Measurements from ENCODE around the gene PPP1R3G. TPM values are rescaled to one million over a fixed set of nuclear protein-coding genes. Genes with fewer than 3 reads are reported as not detected.
A peak's percentile ranks its signal among the peaks of the same experiment; 100 is the strongest.

Gene PPP1R3G
- total and polyA plus RNA-seq, 2 of the 13 experiments (the other 11 are each of a cell fraction or from before 2014, with no cell fraction given), result 1.2 to 1.3 TPM

DNA sequence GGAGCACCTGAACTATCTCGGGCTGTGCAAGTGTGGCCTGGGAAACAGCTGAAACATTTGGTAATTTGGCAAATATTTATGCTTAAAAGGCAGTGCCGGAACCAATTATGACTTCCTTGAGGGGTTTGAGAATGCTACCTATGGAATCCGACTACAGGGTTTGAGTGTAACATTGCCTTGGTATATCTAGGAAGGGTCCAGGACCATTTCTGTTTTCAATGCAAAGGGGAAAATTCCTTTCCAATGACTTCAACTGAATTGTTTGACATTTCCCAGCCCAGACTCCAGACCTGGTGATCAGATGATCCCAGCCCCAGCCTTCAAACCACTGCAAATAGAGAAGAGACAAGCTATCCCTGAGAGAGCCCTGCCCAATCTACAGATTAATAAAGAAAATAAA, 4.6 kb upstream of the PPP1R3G start (continued):
- TF ChIP-seq, protein P1, sequence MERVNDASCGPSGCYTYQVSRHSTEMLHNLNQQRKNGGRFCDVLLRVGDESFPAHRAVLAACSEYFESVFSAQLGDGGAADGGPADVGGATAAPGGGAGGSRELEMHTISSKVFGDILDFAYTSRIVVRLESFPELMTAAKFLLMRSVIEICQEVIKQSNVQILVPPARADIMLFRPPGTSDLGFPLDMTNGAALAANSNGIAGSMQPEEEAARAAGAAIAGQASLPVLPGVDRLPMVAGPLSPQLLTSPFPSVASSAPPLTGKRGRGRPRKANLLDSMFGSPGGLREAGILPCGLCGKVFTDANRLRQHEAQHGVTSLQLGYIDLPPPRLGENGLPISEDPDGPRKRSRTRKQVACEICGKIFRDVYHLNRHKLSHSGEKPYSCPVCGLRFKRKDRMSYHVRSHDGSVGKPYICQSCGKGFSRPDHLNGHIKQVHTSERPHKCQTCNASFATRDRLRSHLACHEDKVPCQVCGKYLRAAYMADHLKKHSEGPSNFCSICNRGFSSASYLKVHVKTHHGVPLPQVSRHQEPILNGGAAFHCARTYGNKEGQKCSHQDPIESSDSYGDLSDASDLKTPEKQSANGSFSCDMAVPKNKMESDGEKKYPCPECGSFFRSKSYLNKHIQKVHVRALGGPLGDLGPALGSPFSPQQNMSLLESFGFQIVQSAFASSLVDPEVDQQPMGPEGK (CRISPR knock-in tag; IDR thresholded peaks at IDR 0.05), result 0 out of 2 replicates have a peak, but pooled peaks have one; percentile 17
- peak; percentile 75; the same call in 1 of the 2 replicates for TF ChIP-seq NCOA1 (CRISPR knock-in tag; IDR thresholded peaks at IDR 0.05)
- 0 out of 2 replicates have a peak, but pooled peaks have one; percentile 18 for TF ChIP-seq ELF3 (CRISPR knock-in tag; IDR thresholded peaks at IDR 0.05)
- TF ChIP-seq ZNF138 (CRISPR knock-in tag; IDR thresholded peaks at IDR 0.05; ENCODE audit: low read depth), result no peak
- TF ChIP-seq, protein P2, sequence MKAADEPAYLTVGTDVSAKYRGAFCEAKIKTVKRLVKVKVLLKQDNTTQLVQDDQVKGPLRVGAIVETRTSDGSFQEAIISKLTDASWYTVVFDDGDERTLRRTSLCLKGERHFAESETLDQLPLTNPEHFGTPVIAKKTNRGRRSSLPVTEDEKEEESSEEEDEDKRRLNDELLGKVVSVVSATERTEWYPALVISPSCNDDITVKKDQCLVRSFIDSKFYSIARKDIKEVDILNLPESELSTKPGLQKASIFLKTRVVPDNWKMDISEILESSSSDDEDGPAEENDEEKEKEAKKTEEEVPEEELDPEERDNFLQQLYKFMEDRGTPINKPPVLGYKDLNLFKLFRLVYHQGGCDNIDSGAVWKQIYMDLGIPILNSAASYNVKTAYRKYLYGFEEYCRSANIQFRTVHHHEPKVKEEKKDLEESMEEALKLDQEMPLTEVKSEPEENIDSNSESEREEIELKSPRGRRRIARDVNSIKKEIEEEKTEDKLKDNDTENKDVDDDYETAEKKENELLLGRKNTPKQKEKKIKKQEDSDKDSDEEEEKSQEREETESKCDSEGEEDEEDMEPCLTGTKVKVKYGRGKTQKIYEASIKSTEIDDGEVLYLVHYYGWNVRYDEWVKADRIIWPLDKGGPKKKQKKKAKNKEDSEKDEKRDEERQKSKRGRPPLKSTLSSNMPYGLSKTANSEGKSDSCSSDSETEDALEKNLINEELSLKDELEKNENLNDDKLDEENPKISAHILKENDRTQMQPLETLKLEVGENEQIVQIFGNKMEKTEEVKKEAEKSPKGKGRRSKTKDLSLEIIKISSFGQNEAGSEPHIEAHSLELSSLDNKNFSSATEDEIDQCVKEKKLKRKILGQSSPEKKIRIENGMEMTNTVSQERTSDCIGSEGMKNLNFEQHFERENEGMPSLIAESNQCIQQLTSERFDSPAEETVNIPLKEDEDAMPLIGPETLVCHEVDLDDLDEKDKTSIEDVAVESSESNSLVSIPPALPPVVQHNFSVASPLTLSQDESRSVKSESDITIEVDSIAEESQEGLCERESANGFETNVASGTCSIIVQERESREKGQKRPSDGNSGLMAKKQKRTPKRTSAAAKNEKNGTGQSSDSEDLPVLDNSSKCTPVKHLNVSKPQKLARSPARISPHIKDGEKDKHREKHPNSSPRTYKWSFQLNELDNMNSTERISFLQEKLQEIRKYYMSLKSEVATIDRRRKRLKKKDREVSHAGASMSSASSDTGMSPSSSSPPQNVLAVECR (CRISPR knock-in tag; IDR thresholded peaks at IDR 0.05; ENCODE audit: borderline replicate concordance), result peak; percentile 53; the same call in 1 of the 2 replicates
- TF ChIP-seq, protein P3, sequence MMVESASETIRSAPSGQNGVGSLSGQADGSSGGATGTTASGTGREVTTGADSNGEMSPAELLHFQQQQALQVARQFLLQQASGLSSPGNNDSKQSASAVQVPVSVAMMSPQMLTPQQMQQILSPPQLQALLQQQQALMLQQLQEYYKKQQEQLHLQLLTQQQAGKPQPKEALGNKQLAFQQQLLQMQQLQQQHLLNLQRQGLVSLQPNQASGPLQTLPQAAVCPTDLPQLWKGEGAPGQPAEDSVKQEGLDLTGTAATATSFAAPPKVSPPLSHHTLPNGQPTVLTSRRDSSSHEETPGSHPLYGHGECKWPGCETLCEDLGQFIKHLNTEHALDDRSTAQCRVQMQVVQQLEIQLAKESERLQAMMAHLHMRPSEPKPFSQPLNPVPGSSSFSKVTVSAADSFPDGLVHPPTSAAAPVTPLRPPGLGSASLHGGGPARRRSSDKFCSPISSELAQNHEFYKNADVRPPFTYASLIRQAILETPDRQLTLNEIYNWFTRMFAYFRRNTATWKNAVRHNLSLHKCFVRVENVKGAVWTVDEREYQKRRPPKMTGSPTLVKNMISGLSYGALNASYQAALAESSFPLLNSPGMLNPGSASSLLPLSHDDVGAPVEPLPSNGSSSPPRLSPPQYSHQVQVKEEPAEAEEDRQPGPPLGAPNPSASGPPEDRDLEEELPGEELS (CRISPR knock-in tag; IDR thresholded peaks at IDR 0.05), result 0 out of 2 replicates have a peak, but pooled peaks have one; percentile 19
- TF ChIP-seq, protein P4, sequence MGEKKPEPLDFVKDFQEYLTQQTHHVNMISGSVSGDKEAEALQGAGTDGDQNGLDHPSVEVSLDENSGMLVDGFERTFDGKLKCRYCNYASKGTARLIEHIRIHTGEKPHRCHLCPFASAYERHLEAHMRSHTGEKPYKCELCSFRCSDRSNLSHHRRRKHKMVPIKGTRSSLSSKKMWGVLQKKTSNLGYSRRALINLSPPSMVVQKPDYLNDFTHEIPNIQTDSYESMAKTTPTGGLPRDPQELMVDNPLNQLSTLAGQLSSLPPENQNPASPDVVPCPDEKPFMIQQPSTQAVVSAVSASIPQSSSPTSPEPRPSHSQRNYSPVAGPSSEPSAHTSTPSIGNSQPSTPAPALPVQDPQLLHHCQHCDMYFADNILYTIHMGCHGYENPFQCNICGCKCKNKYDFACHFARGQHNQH (CRISPR knock-in tag; IDR thresholded peaks at IDR 0.05), result no peak
- TF ChIP-seq STAT5B (CRISPR knock-in tag; IDR thresholded peaks at IDR 0.05), result no peak
- TF ChIP-seq ZNF317 (CRISPR knock-in tag; IDR thresholded peaks at IDR 0.05), result 0 out of 2 replicates have a peak, but pooled peaks have one; percentile 16
- TF ChIP-seq, protein P5, sequence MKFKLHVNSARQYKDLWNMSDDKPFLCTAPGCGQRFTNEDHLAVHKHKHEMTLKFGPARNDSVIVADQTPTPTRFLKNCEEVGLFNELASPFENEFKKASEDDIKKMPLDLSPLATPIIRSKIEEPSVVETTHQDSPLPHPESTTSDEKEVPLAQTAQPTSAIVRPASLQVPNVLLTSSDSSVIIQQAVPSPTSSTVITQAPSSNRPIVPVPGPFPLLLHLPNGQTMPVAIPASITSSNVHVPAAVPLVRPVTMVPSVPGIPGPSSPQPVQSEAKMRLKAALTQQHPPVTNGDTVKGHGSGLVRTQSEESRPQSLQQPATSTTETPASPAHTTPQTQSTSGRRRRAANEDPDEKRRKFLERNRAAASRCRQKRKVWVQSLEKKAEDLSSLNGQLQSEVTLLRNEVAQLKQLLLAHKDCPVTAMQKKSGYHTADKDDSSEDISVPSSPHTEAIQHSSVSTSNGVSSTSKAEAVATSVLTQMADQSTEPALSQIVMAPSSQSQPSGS (CRISPR knock-in tag; IDR thresholded peaks at IDR 0.05), result peak; percentile 93
- no peak for TF ChIP-seq FOXM1 (CRISPR knock-in tag; IDR thresholded peaks at IDR 0.05)
- TF ChIP-seq, protein P6, sequence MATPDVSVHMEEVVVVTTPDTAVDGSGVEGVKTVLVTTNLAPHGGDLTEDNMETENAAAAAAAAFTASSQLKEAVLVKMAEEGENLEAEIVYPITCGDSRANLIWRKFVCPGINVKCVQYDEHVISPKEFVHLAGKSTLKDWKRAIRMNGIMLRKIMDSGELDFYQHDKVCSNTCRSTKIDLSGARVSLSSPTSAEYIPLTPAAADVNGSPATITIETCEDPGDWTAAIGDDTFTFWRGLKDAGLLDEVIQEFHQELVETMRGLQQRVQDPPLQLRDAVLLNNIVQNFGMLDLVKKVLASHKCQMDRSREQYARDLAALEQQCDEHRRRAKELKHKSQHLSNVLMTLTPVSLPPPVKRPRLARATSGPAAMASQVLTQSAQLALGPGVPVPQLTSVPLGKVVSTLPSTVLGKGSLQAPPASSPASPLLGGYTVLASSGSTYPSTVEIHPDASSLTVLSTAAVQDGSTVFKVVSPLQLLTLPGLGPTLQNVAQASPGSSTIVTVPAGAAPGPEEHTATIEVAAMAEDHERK (CRISPR knock-in tag; IDR thresholded peaks at IDR 0.05; ENCODE audit: low read depth), result no peak
- TF ChIP-seq ARNTL (CRISPR knock-in tag; IDR thresholded peaks at IDR 0.05), result no peak
- TF ChIP-seq MEIS2 (CRISPR knock-in tag; IDR thresholded peaks at IDR 0.05), result peak; percentile 15; the same call in 1 of the 2 replicates
- TF ChIP-seq CCAR2 (optimal IDR thresholded peaks at IDR 0.05; ENCODE audit: low read depth, low read length), result no peak
- TF ChIP-seq FOSL2 (CRISPR knock-in tag; IDR thresholded peaks at IDR 0.05), result peak; percentile 53
- no peak for TF ChIP-seq HMG20B (CRISPR knock-in tag; conservative IDR thresholded peaks at IDR 0.05)
- TF ChIP-seq ZNF629 (CRISPR knock-in tag; conservative IDR thresholded peaks at IDR 0.05), result no peak
